Tibial nerve (tissue), 4 donors: Measurements from ENCODE around the gene TJP2. TPM values are rescaled to one million over a fixed set of nuclear protein-coding genes. Genes with fewer than 3 reads are reported as not detected.
A peak's percentile ranks its signal among the peaks of the same experiment; 100 is the strongest.

Source experiments
- DNase-seq, 2 donors: peaks; one replicate each; pipeline ENCODE4 v3.0.0-alpha.2; 2019; ENCODE audit warnings: low spot score in 2 of 2
- H3K27ac ChIP-seq, 4 donors: fragments of 200-600 bp; sonication (generic) in 3 of 4; one replicate each; pipeline ENCODE4 v1.5.1; 2017 to 2019; ENCODE audit warnings: mild to moderate bottlenecking in 1 of 4
- H3K27me3 ChIP-seq, 2 donors: fragments of 200-600 bp; sonication (generic) in 1 of 2; one replicate each; pipeline versions ENCODE4 v1.5.1 to v1.6.0; 2017 to 2019
- H3K36me3 ChIP-seq, 3 donors: fragments of 200-600 bp; sonication (generic); one replicate each; pipeline ENCODE4 v1.5.1; 2018 to 2019
- H3K4me1 ChIP-seq, 4 donors: fragments of 200-600 bp; sonication (generic) in 3 of 4; one replicate each; pipeline ENCODE4 v1.5.1; 2017 to 2019
- H3K4me3 ChIP-seq, 4 donors: fragments of 200-600 bp; sonication (generic) in 3 of 4; one replicate each; pipeline ENCODE4 v1.5.1; 2017 to 2019; ENCODE audit warnings: mild to moderate bottlenecking in 1 of 4, moderate library complexity in 1 of 4
- H3K9me3 ChIP-seq, 4 donors: fragments of 200-600 bp; sonication (generic) in 3 of 4; one replicate each; pipeline ENCODE4 v1.5.1; 2017 to 2019
- CTCF ChIP-seq, 5 experiments: fragments of 200-600 bp in 3 of 5; fragments of 450-650 bp in 2 of 5; sonication (generic) in 3 of 5; IDR thresholded peaks; one replicate each; pipeline ENCODE4 v1.5.1; 2016 to 2019; ENCODE audit warnings: antibody characterized with exemption in 5 of 5, mild to moderate bottlenecking in 3 of 5, moderate library complexity in 2 of 5
- EP300 ChIP-seq, 2 donors: sonication (generic); formaldehyde crosslinking; IDR thresholded peaks; one replicate each; pipeline ENCODE4 v1.6.1; 2017; ENCODE audit warnings: antibody characterized with exemption in 2 of 2, mild to moderate bottlenecking in 1 of 2
- POLR2A ChIP-seq, 2 donors: fragments of 450-650 bp; IDR thresholded peaks; one replicate each; pipeline ENCODE4 v1.6.1; 2017; ENCODE audit warnings: antibody characterized with exemption in 2 of 2, mild to moderate bottlenecking in 2 of 2, moderate library complexity in 2 of 2
- WGBS, 2 donors: methylation state at CpG; one replicate each; pipeline ENCODE4 v1.1.5; 2018; 5-methylcytosine and 5-hydroxymethylcytosine counted together
- total RNA-seq, 4 donors: library from RNA; depleted of rRNA; stranded (reverse); fragments of >200 nt; gene quantifications; one replicate each; pipeline ENCODE4 v1.1.0, GENCODE V29; 2016

TJP2 gene
- total RNA-seq, 4 donors from 2014 or later = 123 to 207 (median 182) TPM

GRCh38 chr9:69170231-69170630, 3.8 kb upstream of the TJP2 start:
- no peak for DNase-seq
- Histone ChIP-seq H3K36me3 (no peaks in the 10 kb centered on the region), H3K9me3 (no peaks in the 10 kb centered on the region), H3K27ac (no peak overlapping the region), H3K27me3 (no peaks in the 10 kb centered on the region), H3K4me1 (peaks cover 0 to 32% (median 8%) of the 10 kb centered on the region in 4 donors), H3K4me3 (no peak overlapping the region)
- 74 to 77% methylated on average over 1 of the region's 1 CpG for WGBS, 2 donors
- TF ChIP-seq POLR2A (IDR thresholded peaks at IDR 0.05) (no peak), CTCF (IDR thresholded peaks at IDR 0.05) (no peak), EP300 (IDR thresholded peaks at IDR 0.05) (no peak)

GRCh38 chr9:69171049-69171448, 3.0 kb upstream of the TJP2 start:
- Histone ChIP-seq H3K27ac (no peak overlapping the region), H3K27me3 (no peaks in the 10 kb centered on the region), H3K4me3 (no peak overlapping the region), H3K4me1 (peaks cover 0 to 40% (median 9%) of the 10 kb centered on the region in 4 donors), H3K36me3 (no peaks in the 10 kb centered on the region), H3K9me3 (no peaks in the 10 kb centered on the region)
- 72 to 83% methylated on average over 7 of the region's 7 CpGs for WGBS, 2 donors
- peak in 1 of 2 donors; percentile 33 for TF ChIP-seq EP300 (IDR thresholded peaks at IDR 0.05)
- TF ChIP-seq POLR2A (IDR thresholded peaks at IDR 0.05) = no peak
- TF ChIP-seq CTCF (IDR thresholded peaks at IDR 0.05) = no peak
- DNase-seq = no peak

- Histone ChIP-seq H3K36me3 (no peaks in the 10 kb centered on the region), H3K27me3 (no peaks in the 10 kb centered on the region), H3K9me3 (no peaks in the 10 kb centered on the region), H3K4me3 (no peak overlapping the region), H3K4me1 (peaks cover 0 to 45% (median 9%) of the 10 kb centered on the region in 4 donors), H3K27ac (no peak overlapping the region)
- no peak for TF ChIP-seq POLR2A (IDR thresholded peaks at IDR 0.05)
- no peak for TF ChIP-seq EP300 (IDR thresholded peaks at IDR 0.05)
- 95 to 96% methylated on average over 6 of the region's 6 CpGs for WGBS, 2 donors
- no peak for DNase-seq
Measured at GRCh38 chr9:69171517-69171916, 2.6 kb upstream of the TJP2 start.

- 68 to 74% methylated on average over 6 of the region's 6 CpGs for WGBS, 2 donors
- Histone ChIP-seq H3K4me1 (peaks cover 0 to 48% (median 9%) of the 10 kb centered on the region in 4 donors), H3K4me3 (no peak overlapping the region), H3K27ac (peak overlapping the region in 1 of 4 donors; percentile 87), H3K9me3 (no peaks in the 10 kb centered on the region), H3K36me3 (no peaks in the 10 kb centered on the region), H3K27me3 (no peaks in the 10 kb centered on the region)
- no peak for TF ChIP-seq POLR2A (IDR thresholded peaks at IDR 0.05)
- no peak for TF ChIP-seq EP300 (IDR thresholded peaks at IDR 0.05)
- TF ChIP-seq CTCF (IDR thresholded peaks at IDR 0.05) = no peak
- DNase-seq = no peak
Measured at GRCh38 chr9:69172895-69173294, 1.2 kb upstream of the TJP2 start.

GRCh38 chr9:69173497-69173890, 583 bp upstream of the TJP2 start:
- peaks cover 0 to 51% (median 9%) of the 10 kb centered on the region in 4 donors for H3K4me1 ChIP-seq
- no peaks in the 10 kb centered on the region for H3K27me3 ChIP-seq
- no peak for TF ChIP-seq POLR2A (IDR thresholded peaks at IDR 0.05)
- no peak for TF ChIP-seq CTCF (IDR thresholded peaks at IDR 0.05)
- no peak for TF ChIP-seq EP300 (IDR thresholded peaks at IDR 0.05)
- WGBS, 2 donors = 3 to 11% methylated on average over 11 to 17 of the region's 17 CpGs
- peak in 1 of 2 donors; percentile 31 for DNase-seq
- H3K27ac ChIP-seq = peak overlapping the region; percentile 33 to 87 (median 59)
- no peaks in the 10 kb centered on the region for H3K36me3 ChIP-seq
- peak overlapping the region in 3 of 4 donors; percentile 50 to 67 (median 57) for H3K4me3 ChIP-seq
- no peaks in the 10 kb centered on the region for H3K9me3 ChIP-seq
